Fibroblast of villous mesenchyme (primary cell): ENCODE results near the gene CCSER2. TPM values are rescaled to one million over a fixed set of nuclear protein-coding genes. Genes with fewer than 3 reads are reported as not detected.

Experiments used
- DNase-seq: peaks from one replicate; pipeline ENCODE4 v3.0.0-alpha.2; 2010; ENCODE audit warnings: low read depth
- H3K4me3 ChIP-seq: 2 replicates; pipeline ENCODE4 v1.5.1; 2011; ENCODE audit warnings: low read depth, mild to moderate bottlenecking, low read length
- CTCF ChIP-seq: IDR thresholded peaks from 2 replicates; pipeline ENCODE4 v1.5.1; 2012; ENCODE audit warnings: low read depth, mild to moderate bottlenecking, low read length; ENCODE audit not compliant: insufficient read depth
- total RNA-seq: library from RNA; depleted of rRNA; stranded (reverse); fragments of >200 nt; gene quantifications from 2 replicates; pipeline ENCODE4 v1.2.3, GENCODE V29; 2012

CCSER2 gene
- total RNA-seq, 1 donor = 48.4 TPM

GRCh38 chr10:84541289-84541637 is 212.9 kb downstream of the CCSER2 start:
- no peak overlapping the region for H3K4me3 ChIP-seq
- TF ChIP-seq CTCF = peak; percentile 7
- no peak for DNase-seq

DNA sequence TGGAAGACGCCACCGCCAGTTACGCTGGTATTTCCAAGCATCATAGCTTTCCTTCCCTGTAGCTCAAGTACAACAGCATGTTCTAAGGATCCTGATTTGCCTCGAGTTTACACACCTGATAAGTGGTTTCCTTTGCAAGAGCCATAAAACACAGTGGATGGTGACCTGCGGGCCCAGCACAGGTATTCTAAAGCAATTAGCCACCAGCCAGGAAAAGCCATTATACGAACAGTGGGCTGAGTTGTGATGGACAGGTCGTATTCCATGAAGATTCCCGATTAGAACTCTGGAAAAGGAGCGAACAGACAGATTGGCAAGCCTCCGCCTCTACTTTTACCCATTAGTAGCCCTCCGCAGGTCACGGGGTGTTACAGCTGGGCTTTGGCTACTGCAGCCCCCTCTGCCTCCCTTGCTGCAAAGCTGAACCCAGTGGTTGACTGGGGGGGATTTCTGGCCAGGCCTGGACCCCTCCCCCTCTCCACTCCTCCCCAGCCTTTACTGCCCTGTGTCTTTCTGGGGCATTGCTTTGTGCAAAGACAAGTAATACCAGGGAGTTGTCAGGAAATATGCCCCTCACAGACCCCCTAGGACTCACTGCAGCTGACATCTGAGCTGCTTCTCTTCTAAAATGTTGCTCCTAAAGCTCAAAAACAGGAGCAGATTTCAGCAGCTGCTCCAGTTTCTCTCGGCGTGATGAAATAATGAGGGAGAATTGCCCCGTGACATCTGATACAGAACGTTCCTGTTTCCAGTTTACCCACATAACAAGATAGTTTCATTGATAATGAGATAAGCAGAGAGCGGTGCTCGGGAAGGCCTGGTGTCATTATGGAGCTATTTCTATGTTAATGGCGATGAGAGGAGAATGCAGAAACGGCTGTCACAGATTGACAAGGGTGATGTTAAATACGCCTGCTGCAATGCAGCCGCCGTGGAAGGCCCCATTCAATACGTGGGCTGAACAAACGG is 214.4 kb downstream of the CCSER2 start:
- H3K4me3 ChIP-seq = no peak overlapping the region
- no peak for DNase-seq
- no peak for TF ChIP-seq CTCF

DNA sequence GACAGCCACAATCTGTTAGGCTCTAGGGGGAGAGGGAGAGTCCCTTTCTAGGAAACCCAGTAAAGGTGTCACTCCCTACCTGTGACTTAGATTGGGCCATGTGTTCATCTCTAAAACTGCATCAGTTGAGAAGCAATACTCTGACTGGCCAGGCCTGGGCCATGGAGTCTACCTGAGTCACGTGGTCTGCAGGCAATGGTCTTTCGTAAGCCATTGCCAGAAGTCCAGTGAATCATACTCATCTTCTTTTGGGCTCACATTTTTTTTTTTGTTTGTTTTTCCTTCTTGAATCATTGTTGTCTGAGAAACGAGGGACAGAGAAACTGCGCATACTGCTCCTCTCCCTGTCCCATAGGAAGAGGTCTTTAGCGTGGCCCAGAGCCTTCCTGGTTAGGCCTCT is 215.6 kb downstream of the CCSER2 start:
- H3K4me3 ChIP-seq = no peak overlapping the region
- DNase-seq = no peak
- no peak for TF ChIP-seq CTCF

DNA sequence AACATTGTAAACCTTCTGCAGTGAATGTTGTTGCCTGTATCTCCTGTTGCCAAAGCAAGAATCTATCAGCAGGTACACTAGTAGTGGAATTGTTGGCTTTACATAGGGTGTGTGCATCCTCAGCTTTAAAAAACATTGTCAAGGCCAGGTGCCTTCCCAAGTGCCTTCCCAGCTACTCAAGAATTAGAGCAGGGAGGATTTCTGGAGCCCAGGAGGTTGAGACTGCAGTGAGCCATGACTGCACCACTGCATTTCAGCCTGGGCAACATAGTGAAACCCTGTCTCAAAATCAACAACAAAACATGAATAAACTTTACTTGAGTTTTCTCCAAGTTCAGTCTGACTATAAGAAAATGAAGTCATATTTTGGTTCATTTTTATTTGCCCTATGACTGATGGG is 217.3 kb downstream of the CCSER2 start:
- TF ChIP-seq CTCF = no peak
- no peak for DNase-seq
- H3K4me3 ChIP-seq = no peak overlapping the region

DNA sequence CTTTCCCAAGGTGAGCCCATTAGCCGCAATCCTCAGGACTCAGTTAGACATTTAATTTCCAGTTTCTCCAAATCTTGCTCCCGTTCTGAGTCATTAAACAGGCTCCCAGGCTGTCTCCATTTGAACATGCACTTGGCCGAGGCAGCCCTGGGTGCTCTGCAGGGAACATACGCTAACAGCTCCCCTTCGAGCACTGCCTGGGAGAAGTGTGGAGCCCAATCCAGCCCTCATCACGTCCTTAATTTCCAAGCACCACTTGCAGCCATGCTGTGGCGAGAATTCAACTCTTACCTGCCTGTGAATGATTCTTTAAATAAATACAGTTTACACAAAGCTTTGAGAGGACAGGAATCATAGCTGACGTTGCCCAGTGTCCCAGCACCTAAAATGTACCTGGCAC is 218.2 kb downstream of the CCSER2 start:
- no peak overlapping the region for H3K4me3 ChIP-seq
- no peak for DNase-seq
- no peak for TF ChIP-seq CTCF

- no peak for TF ChIP-seq CTCF
- no peak for DNase-seq
- H3K4me3 ChIP-seq = no peak overlapping the region
These were observed 219.2 kb downstream of the CCSER2 start for GRCh38 chr10:84547616-84548015.

GRCh38 chr10:84548869-84549268 is 220.5 kb downstream of the CCSER2 start:
- peak; percentile 34 for TF ChIP-seq CTCF
- H3K4me3 ChIP-seq = no peak overlapping the region
- no peak for DNase-seq
